ENCODE data around the gene GRAMD2B. TPM values are rescaled to one million over a fixed set of nuclear protein-coding genes. Genes with fewer than 3 reads are reported as not detected.

The GRAMD2B gene
- total RNA-seq, 2 donors from 2014 or later = 59.3 to 79.5 TPM

- no peak for DNase-seq (ENCODE audit: low spot score)
- Histone ChIP-seq H3K4me3 (no peak overlapping the region), H3K4me1 (ENCODE audit: control insufficient read depth in 1 of 2, low read depth in 2 of 2) (peaks cover 34 to 54% of the 10 kb centered on the region in 2 donors)
Observed at GRCh38 chr5:126527892-126528291, 104.7 kb downstream of the GRAMD2B start.

GRCh38 chr5:126531543-126532120 lies 108.4 kb downstream of the GRAMD2B start:
- Histone ChIP-seq H3K27me3 (replicated peaks; ENCODE audit: insufficient read depth) (no peaks in the 10 kb centered on the region), H3K36me3 (no peaks in the 10 kb centered on the region), H3K4me3 (no peak overlapping the region), H3K27ac (peak overlapping the region; percentile 26 to 48), H3K4me1 (ENCODE audit: control insufficient read depth in 1 of 2, low read depth in 2 of 2) (peaks cover 11 to 23% of the 10 kb centered on the region in 2 donors), H3K9me3 (no peaks in the 10 kb centered on the region)
- DNase-seq (ENCODE audit: low spot score) (no peak), ATAC-seq (ENCODE audit: insufficient number of reproducible peaks, low FRiP score, low read depth) (no peak)
- no peak for TF ChIP-seq CTCF (IDR thresholded peaks at IDR 0.05)

More at GRCh38 chr5:126527892-126528291, 104.7 kb downstream of the GRAMD2B start:
- no peaks in the 10 kb centered on the region for H3K36me3 ChIP-seq
- no peaks in the 10 kb centered on the region for H3K9me3 ChIP-seq
- no peak for ATAC-seq (ENCODE audit: insufficient number of reproducible peaks, low FRiP score, low read depth)
- no peak for TF ChIP-seq CTCF (IDR thresholded peaks at IDR 0.05)
- H3K27ac ChIP-seq = no peak overlapping the region
- H3K27me3 ChIP-seq (replicated peaks; ENCODE audit: insufficient read depth) = no peaks in the 10 kb centered on the region

DNA sequence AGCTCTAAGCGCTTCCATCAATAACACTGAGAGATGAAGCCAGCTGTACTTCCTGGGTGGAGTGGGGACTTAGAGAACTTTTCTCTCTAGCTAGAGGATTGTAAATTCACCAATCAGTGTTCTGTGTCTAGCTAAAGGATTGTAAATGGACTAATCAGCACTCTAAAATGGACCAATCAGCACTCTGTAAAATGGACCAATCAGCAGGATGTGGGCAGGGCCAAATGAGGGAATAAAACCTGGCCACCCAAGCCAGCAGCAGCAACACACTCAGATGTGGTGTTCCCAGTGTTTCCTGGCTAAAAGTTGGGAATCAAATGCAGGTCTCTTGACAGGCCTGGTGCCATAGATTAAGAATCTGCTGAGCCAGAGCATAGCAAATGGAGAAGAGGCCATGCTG lies 111.3 kb downstream of the GRAMD2B start:
- no peaks in the 10 kb centered on the region for H3K36me3 ChIP-seq
- no peak overlapping the region for H3K4me3 ChIP-seq
- TF ChIP-seq CTCF (IDR thresholded peaks at IDR 0.05) = no peak
- peaks cover 11 to 27% of the 10 kb centered on the region in 2 donors for H3K4me1 ChIP-seq (ENCODE audit: control insufficient read depth in 1 of 2, low read depth in 2 of 2)
- DNase-seq (ENCODE audit: low spot score) (no peak), ATAC-seq (ENCODE audit: insufficient number of reproducible peaks, low FRiP score, low read depth) (no peak)
- no peak overlapping the region for H3K27ac ChIP-seq
- no peaks in the 10 kb centered on the region for H3K9me3 ChIP-seq
- H3K27me3 ChIP-seq (replicated peaks; ENCODE audit: insufficient read depth) = no peaks in the 10 kb centered on the region

DNA sequence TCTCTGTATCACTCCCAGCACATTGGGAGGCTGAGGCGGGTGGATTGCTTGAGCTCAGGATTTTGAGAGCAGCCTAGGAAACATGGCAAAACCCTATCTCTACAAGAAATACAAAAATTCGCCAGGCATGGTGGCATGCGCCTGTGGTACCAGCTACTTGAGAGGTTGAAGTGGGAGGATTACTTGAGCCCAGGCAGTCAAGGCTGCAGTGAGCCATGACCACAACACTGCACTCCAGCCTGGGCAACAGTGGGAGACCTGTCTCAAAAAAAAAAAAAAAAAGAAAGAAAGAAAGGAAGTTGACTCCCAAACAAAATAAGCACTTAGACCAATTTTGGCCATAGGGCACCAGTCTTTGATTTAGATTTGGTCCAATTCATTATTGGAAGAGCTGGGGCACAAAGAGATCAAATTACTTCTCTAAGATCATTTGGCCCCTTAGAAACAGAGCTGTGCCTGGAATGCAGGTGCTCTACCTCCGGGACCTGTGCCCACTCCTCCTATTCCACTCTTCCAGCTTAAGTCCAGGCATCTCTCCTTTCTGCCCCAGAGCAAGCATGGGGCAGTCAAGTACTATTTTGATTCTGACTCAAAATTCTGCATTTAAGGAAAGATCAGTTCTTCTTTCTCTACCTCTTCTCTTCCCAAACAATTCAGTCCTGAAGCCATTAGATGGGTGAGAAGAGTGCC lies 112.8 kb downstream of the GRAMD2B start:
- no peak for DNase-seq (ENCODE audit: low spot score)
- TF ChIP-seq CTCF (IDR thresholded peaks at IDR 0.05) = no peak
- no peaks in the 10 kb centered on the region for H3K27me3 ChIP-seq (replicated peaks; ENCODE audit: insufficient read depth)
- no peak overlapping the region for H3K27ac ChIP-seq
- H3K4me1 ChIP-seq (ENCODE audit: control insufficient read depth in 1 of 2, low read depth in 2 of 2) = peaks cover 11 to 25% of the 10 kb centered on the region in 2 donors
- no peak overlapping the region for H3K4me3 ChIP-seq
- H3K9me3 ChIP-seq = no peaks in the 10 kb centered on the region
- no peaks in the 10 kb centered on the region for H3K36me3 ChIP-seq
- ATAC-seq (ENCODE audit: insufficient number of reproducible peaks, low FRiP score, low read depth) = no peak

GRCh38 chr5:126536874-126537273 lies 113.7 kb downstream of the GRAMD2B start:
- no peaks in the 10 kb centered on the region for H3K9me3 ChIP-seq
- peak; percentile 24 for TF ChIP-seq CTCF (IDR thresholded peaks at IDR 0.05)
- ATAC-seq (ENCODE audit: insufficient number of reproducible peaks, low FRiP score, low read depth) (no peak), DNase-seq (ENCODE audit: low spot score) (no peak)
- H3K4me3 ChIP-seq = no peak overlapping the region
- H3K27me3 ChIP-seq (replicated peaks; ENCODE audit: insufficient read depth) = no peaks in the 10 kb centered on the region
- H3K36me3 ChIP-seq = no peaks in the 10 kb centered on the region
- H3K27ac ChIP-seq = no peak overlapping the region
- H3K4me1 ChIP-seq (ENCODE audit: control insufficient read depth in 1 of 2, low read depth in 2 of 2) = peaks cover 5 to 16% of the 10 kb centered on the region in 2 donors
